ENCODE measurements around the gene OR51G2.

- TF ChIP-seq CTCF (optimal IDR thresholded peaks at IDR 0.05 in 1 of 3, IDR thresholded peaks at IDR 0.05 in 1 of 3, conservative IDR thresholded peaks at IDR 0.05 in 1 of 3; ENCODE audit: extremely low read depth in 1 of 3, insufficient read depth in 2 of 3, low read length in 3 of 3) (no peak), EZH2 (IDR thresholded peaks at IDR 0.05; ENCODE audit: low read length) (no peak)
Measured at GRCh38 chr11:4921796-4922195, 2.6 kb upstream of the OR51G2 start.
